Vagina (tissue), 2 donors: Measurements from ENCODE around the gene HLA-DQB1. TPM values are rescaled to one million over a fixed set of nuclear protein-coding genes. Genes with fewer than 3 reads are reported as not detected.
"Not testable (repeated sequence)": the region's sequence is repeated elsewhere in the genome, so short reads cannot be mapped to it uniquely, and the experiment has no call there.

Experiments used
- DNase-seq, 2 donors: peaks; one replicate each; pipeline ENCODE4 v3.0.0-alpha.2; 2017; ENCODE audit errors: extremely low spot score in 2 of 2
- H3K27ac ChIP-seq: fragments of 200-600 bp; sonication (generic); one replicate; pipeline ENCODE4 v1.5.1; 2019
- H3K27me3 ChIP-seq: fragments of 200-600 bp; sonication (generic); one replicate; pipeline ENCODE4 v1.5.1; 2019
- H3K36me3 ChIP-seq, 2 donors: fragments of 200-600 bp; sonication (generic); one replicate each; pipeline ENCODE4 v1.5.1; 2017 to 2019
- H3K4me1 ChIP-seq: fragments of 200-600 bp; sonication (generic); one replicate; pipeline ENCODE4 v1.5.1; 2019
- H3K4me3 ChIP-seq, 2 donors: fragments of 200-600 bp; sonication (generic); 1 replicate in 1 of 2; 2 replicates in 1 of 2; pipeline ENCODE4 v1.5.1; 2016 to 2019
- H3K9me3 ChIP-seq: fragments of 200-600 bp; sonication (generic); one replicate; pipeline ENCODE4 v1.5.1; 2019
- POLR2A ChIP-seq, 2 donors: fragments of 450-650 bp; IDR thresholded peaks; one replicate each; pipeline ENCODE4 v1.6.1; 2017; ENCODE audit warnings: antibody characterized with exemption in 2 of 2, mild to moderate bottlenecking in 2 of 2, moderate library complexity in 2 of 2
- POLR2AphosphoS5 ChIP-seq, 2 donors: sonication (generic); formaldehyde crosslinking; IDR thresholded peaks; one replicate each; pipeline ENCODE4 v1.9.0; 2017; ENCODE audit warnings: antibody characterized with exemption in 2 of 2, mild to moderate bottlenecking in 2 of 2, low read depth in 1 of 2; ENCODE audit not compliant: insufficient read depth in 1 of 2
- intact Hi-C: fragments of 100-400 bp; cut with DNase I; formaldehyde crosslinking; loops from one replicate; pipeline ENCODE4 v1.15.1; 2023
- total RNA-seq: library from RNA; depleted of rRNA; stranded (reverse); fragments of >200 nt; gene quantifications from one replicate; pipeline ENCODE4 v1.2.3, GENCODE V29; 2016
- TF ChIP-seq, protein P1 (sequence below), 3 experiments: fragments of 450-650 bp in 2 of 3; fragments of 200-600 bp in 1 of 3; sonication (generic) in 1 of 3; IDR thresholded peaks; one replicate each; pipeline ENCODE4 v1.5.1; 2017 to 2019; ENCODE audit warnings: antibody characterized with exemption in 3 of 3, mild to moderate bottlenecking in 2 of 3, moderate library complexity in 2 of 3

HLA-DQB1 gene
- 3.2 TPM for total RNA-seq

DNA sequence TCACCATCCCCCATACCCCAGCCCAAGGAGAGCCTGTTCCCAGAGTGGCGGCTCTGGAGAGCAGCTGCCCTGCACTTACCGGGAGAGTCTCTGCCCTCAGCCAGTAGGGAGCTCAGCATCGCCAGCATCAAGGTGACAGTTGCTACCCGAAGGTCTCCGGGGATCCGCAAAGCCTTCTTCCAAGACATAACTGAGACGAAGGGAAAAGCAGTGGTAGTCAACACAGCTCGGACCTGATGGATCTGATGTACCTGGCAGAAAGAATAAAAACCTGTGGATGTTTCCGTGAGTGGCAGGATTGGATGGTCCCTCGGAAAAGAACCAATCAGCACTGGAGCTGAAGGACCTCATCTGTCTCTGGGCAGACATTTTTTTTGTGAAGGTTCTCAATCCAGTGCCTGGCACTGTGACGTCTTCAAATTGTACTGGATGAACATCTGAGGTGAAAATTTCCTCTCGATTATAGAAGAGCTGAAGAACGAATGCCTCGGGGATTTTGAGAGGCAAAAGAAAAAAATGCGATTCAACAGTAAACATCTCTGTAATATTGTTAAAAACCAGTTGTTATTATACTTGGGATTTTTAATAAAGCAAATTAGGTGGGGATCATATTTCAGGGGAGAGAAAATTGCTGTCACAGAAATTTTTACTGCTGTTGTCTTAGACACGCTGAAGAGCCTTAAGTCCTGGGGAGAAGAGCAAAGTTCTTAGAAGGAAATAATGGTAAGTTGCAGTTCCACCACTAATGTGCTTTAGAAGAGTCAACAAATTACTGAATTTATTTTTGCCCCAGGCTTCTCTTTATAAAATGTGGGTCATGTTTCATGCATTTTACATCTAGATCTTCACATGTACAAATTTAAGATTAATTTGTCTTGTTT is at the start of gene HLA-DQB1:
HLA-DQB1 (minus strand) TSS at position 238 of the 881 bp plus-strand sequence; CDS start at position 188, 50 bp downstream.
- TF ChIP-seq POLR2A (IDR thresholded peaks at IDR 0.05): no peak
- no peak for TF ChIP-seq POLR2AphosphoS5 (IDR thresholded peaks at IDR 0.05; ENCODE audit: insufficient read depth in 1 of 2, low read depth in 1 of 2)
- TF ChIP-seq, protein P1, sequence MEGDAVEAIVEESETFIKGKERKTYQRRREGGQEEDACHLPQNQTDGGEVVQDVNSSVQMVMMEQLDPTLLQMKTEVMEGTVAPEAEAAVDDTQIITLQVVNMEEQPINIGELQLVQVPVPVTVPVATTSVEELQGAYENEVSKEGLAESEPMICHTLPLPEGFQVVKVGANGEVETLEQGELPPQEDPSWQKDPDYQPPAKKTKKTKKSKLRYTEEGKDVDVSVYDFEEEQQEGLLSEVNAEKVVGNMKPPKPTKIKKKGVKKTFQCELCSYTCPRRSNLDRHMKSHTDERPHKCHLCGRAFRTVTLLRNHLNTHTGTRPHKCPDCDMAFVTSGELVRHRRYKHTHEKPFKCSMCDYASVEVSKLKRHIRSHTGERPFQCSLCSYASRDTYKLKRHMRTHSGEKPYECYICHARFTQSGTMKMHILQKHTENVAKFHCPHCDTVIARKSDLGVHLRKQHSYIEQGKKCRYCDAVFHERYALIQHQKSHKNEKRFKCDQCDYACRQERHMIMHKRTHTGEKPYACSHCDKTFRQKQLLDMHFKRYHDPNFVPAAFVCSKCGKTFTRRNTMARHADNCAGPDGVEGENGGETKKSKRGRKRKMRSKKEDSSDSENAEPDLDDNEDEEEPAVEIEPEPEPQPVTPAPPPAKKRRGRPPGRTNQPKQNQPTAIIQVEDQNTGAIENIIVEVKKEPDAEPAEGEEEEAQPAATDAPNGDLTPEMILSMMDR (IDR thresholded peaks at IDR 0.05): no peak
- Histone ChIP-seq H3K9me3 (no peaks in the 10 kb centered on the region), H3K27ac (no peak within 1 kb of the TSS), H3K36me3 (no peaks in the 10 kb centered on the region), H3K4me3 (no peak within 1 kb of the TSS), H3K27me3 (no peaks in the 10 kb centered on the region), H3K4me1 (no peaks in the 10 kb centered on the region)
- DNase-seq: no peak
- intact Hi-C loops: no loop called here

GRCh38 chr6:32713241-32713640 is 46.8 kb upstream of the HLA-DQB1 start:
- H3K27me3 ChIP-seq: no peaks in the 10 kb centered on the region
- intact Hi-C loops: no loop called here
- DNase-seq: no peak
- H3K4me3 ChIP-seq: no peak overlapping the region
- H3K4me1 ChIP-seq: no peaks in the 10 kb centered on the region
- TF ChIP-seq POLR2A (IDR thresholded peaks at IDR 0.05): no peak
- TF ChIP-seq, protein P1 (IDR thresholded peaks at IDR 0.05): no peak
- TF ChIP-seq POLR2AphosphoS5 (IDR thresholded peaks at IDR 0.05; ENCODE audit: insufficient read depth in 1 of 2, low read depth in 1 of 2): no peak
- no peak overlapping the region for H3K27ac ChIP-seq
- H3K36me3 ChIP-seq: no peaks in the 10 kb centered on the region
- no peaks in the 10 kb centered on the region for H3K9me3 ChIP-seq

GRCh38 chr6:32709625-32710024 is 43.2 kb upstream of the HLA-DQB1 start:
- Histone ChIP-seq H3K4me3 (no peak overlapping the region), H3K27me3 (no peaks in the 10 kb centered on the region), H3K27ac (no peak overlapping the region), H3K36me3 (no peaks in the 10 kb centered on the region), H3K4me1 (no peaks in the 10 kb centered on the region), H3K9me3 (no peaks in the 10 kb centered on the region)
- DNase-seq: no peak
- TF ChIP-seq POLR2AphosphoS5 (IDR thresholded peaks at IDR 0.05; ENCODE audit: insufficient read depth in 1 of 2, low read depth in 1 of 2) (no peak), POLR2A (IDR thresholded peaks at IDR 0.05) (no peak)
- TF ChIP-seq, protein P1 (IDR thresholded peaks at IDR 0.05): no peak
- intact Hi-C loops: loop anchor here (10.0 kb wide), 1 partner anchor 85 kb away; no protein-coding TSS in a partner anchor

- H3K27me3 ChIP-seq, H3K27ac ChIP-seq, DNase-seq, H3K4me1 ChIP-seq, H3K36me3 ChIP-seq, H3K9me3 ChIP-seq, H3K4me3 ChIP-seq: not testable (repeated sequence)
- intact Hi-C loops: loop anchor here (10.0 kb wide), 1 partner anchor 90 kb away; no protein-coding TSS in a partner anchor
Observed at GRCh38 chr6:32705164-32705563, 38.7 kb upstream of the HLA-DQB1 start.

DNA sequence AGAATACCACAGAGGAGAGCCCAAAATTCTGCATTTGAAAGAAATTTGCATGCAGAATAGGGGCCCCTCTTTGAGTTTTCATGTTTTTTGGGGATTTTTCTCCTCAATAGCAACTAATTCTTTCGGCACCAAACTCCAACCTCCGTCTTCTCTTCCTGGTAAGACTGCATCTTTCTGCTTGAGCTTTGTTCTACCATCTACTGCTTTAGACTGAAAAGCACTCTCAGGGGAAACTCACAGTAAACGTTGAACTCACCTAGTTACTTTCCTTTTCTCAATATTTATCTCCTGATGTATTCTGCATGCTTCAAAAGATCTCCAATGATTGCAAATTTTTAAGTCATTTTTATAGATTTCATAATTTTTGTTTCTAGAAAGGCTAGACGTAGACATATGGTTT is 36.9 kb upstream of the HLA-DQB1 start:
- no peak for TF ChIP-seq POLR2A (IDR thresholded peaks at IDR 0.05)
- TF ChIP-seq, protein P1 (IDR thresholded peaks at IDR 0.05): no peak
- no peak for TF ChIP-seq POLR2AphosphoS5 (IDR thresholded peaks at IDR 0.05; ENCODE audit: insufficient read depth in 1 of 2, low read depth in 1 of 2)
- intact Hi-C loops: loop anchor here (5.0 to 10.0 kb wide), 2 partner anchors 91 to 276 kb away; no protein-coding TSS in a partner anchor
- no peak overlapping the region for H3K27ac ChIP-seq
- H3K36me3 ChIP-seq: no peaks in the 10 kb centered on the region
- no peaks in the 10 kb centered on the region for H3K27me3 ChIP-seq
- no peaks in the 10 kb centered on the region for H3K4me1 ChIP-seq
- no peaks in the 10 kb centered on the region for H3K9me3 ChIP-seq
- DNase-seq: no peak
- H3K4me3 ChIP-seq: no peak overlapping the region
